Stimulated activated CD8-positive, alpha-beta memory T cell treated with anti-CD3 and anti-CD28 coated beads, Interleukin-2, amount 100 ng/mL, for 1 hour (primary cell): ENCODE data around the gene DBF4B.
"Not testable (repeated sequence)": the region's sequence is repeated elsewhere in the genome, so short reads cannot be mapped to it uniquely, and the experiment has no call there.

Experiments
- DNase-seq, 2 donors: peaks; one replicate each; pipeline ENCODE4 v3.0.0-alpha.2; 2020; ENCODE audit warnings: low read depth in 2 of 2

DBF4B gene

GRCh38 chr17:44708401-44709263, at the start of gene DBF4B:
Gene DBF4B (plus strand): TSS chr17:44708665. CDS start chr17:44708821, 156 bp downstream.
- peak; percentile 60 to 70 for DNase-seq

GRCh38 chr17:44661835-44662234, 46.6 kb upstream of the DBF4B start:
- no peak for DNase-seq

- no peak for DNase-seq
These were observed 45.4 kb upstream of the DBF4B start for GRCh38 chr17:44663095-44663494.

GRCh38 chr17:44664867-44665266, 43.6 kb upstream of the DBF4B start:
- no peak for DNase-seq

- no peak for DNase-seq
These were observed 42.5 kb upstream of the DBF4B start for GRCh38 chr17:44666006-44666405.

GRCh38 chr17:44672479-44673093, 35.9 kb upstream of the DBF4B start:
- DNase-seq = no peak

- DNase-seq = no peak
These were observed 34.6 kb upstream of the DBF4B start for GRCh38 chr17:44673893-44674292.

- DNase-seq = no peak
These were observed 31.3 kb upstream of the DBF4B start for GRCh38 chr17:44677136-44677535.

GRCh38 chr17:44683303-44683702, 25.2 kb upstream of the DBF4B start:
- not testable (repeated sequence) for DNase-seq

GRCh38 chr17:44687756-44688155, 20.7 kb upstream of the DBF4B start:
- no peak for DNase-seq

- DNase-seq = no peak
These were observed 20.3 kb upstream of the DBF4B start for GRCh38 chr17:44688200-44688599.

- DNase-seq = no peak
These were observed 19.6 kb upstream of the DBF4B start for GRCh38 chr17:44688675-44689476.

GRCh38 chr17:44689477-44690217, 18.8 kb upstream of the DBF4B start, which contains the start of gene CCDC43:
Gene CCDC43 (minus strand): TSS chr17:44689776. CDS start chr17:44689753, 23 bp downstream.
- peak; percentile 85 for DNase-seq

- not testable (repeated sequence) for DNase-seq
These were observed 17.6 kb upstream of the DBF4B start for GRCh38 chr17:44690746-44691306.

GRCh38 chr17:44693609-44694008, 14.9 kb upstream of the DBF4B start:
- no peak for DNase-seq

- not testable (repeated sequence) for DNase-seq
These were observed 8.2 kb upstream of the DBF4B start for GRCh38 chr17:44700288-44700687.

GRCh38 chr17:44707755-44708400, 587 bp upstream of the DBF4B start:
- DNase-seq = no peak

- DNase-seq = no peak
These were observed 11.0 kb downstream of the DBF4B start for GRCh38 chr17:44719444-44719843.

GRCh38 chr17:44722254-44722653, 13.8 kb downstream of the DBF4B start:
- DNase-seq = no peak

GRCh38 chr17:44726121-44726520, 17.7 kb downstream of the DBF4B start:
- not testable (repeated sequence) for DNase-seq

- DNase-seq = no peak
These were observed 25.3 kb downstream of the DBF4B start for GRCh38 chr17:44733753-44734152.
